ENCODE measurements around the gene ZFC3H1. TPM values are rescaled to one million over a fixed set of nuclear protein-coding genes. Genes with fewer than 3 reads are reported as not detected.

The ZFC3H1 gene
- total and polyA plus RNA-seq, 9 of the 15 experiments (the other 6 are each of a cell fraction or from before 2014, with no cell fraction given): 14.8 to 80.5 (median 22.1) TPM

- TF ChIP-seq ZBTB40 (IDR thresholded peaks at IDR 0.05) (no peak), ZBTB40 (CRISPR knock-in tag; IDR thresholded peaks at IDR 0.05) (no peak), RAD51 (IDR thresholded peaks at IDR 0.05; ENCODE audit: borderline replicate concordance, low read depth) (no peak), RAD21 (CRISPR knock-in tag; conservative IDR thresholded peaks at IDR 0.05 in 1 of 2, IDR thresholded peaks at IDR 0.05 in 1 of 2) (peak; percentile 54 to 58), TAF7 (tag; IDR thresholded peaks at IDR 0.05) (no peak), ZNF408 (CRISPR knock-in tag; IDR thresholded peaks at IDR 0.05; ENCODE audit: low read depth) (no peak), RCOR1 (IDR thresholded peaks at IDR 0.05; ENCODE audit: borderline replicate concordance in 1 of 2, low read depth in 2 of 2, low read length in 2 of 2) (peak in 1 of 2 experiments; percentile 27; a peak in 1 of 4 replicates), HNRNPUL1 (IDR thresholded peaks at IDR 0.05; ENCODE audit: low read length) (no peak), ZFPM2 (CRISPR knock-in tag; IDR thresholded peaks at IDR 0.05) (no peak), ARID2 (IDR thresholded peaks at IDR 0.05) (no peak), POLR2H (tag; IDR thresholded peaks at IDR 0.05; ENCODE audit: low read depth) (no peak)
- TF ChIP-seq, protein P1, sequence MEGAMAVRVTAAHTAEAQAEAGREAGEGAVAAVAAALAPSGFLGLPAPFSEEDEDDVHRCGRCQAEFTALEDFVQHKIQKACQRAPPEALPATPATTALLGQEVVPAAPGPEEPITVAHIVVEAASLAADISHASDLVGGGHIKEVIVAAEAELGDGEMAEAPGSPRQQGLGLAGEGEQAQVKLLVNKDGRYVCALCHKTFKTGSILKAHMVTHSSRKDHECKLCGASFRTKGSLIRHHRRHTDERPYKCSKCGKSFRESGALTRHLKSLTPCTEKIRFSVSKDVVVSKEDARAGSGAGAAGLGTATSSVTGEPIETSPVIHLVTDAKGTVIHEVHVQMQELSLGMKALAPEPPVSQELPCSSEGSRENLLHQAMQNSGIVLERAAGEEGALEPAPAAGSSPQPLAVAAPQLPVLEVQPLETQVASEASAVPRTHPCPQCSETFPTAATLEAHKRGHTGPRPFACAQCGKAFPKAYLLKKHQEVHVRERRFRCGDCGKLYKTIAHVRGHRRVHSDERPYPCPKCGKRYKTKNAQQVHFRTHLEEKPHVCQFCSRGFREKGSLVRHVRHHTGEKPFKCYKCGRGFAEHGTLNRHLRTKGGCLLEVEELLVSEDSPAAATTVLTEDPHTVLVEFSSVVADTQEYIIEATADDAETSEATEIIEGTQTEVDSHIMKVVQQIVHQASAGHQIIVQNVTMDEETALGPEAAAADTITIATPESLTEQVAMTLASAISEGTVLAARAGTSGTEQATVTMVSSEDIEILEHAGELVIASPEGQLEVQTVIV (CRISPR knock-in tag; IDR thresholded peaks at IDR 0.05; ENCODE audit: borderline replicate concordance): no peak
- TF ChIP-seq, protein P2, sequence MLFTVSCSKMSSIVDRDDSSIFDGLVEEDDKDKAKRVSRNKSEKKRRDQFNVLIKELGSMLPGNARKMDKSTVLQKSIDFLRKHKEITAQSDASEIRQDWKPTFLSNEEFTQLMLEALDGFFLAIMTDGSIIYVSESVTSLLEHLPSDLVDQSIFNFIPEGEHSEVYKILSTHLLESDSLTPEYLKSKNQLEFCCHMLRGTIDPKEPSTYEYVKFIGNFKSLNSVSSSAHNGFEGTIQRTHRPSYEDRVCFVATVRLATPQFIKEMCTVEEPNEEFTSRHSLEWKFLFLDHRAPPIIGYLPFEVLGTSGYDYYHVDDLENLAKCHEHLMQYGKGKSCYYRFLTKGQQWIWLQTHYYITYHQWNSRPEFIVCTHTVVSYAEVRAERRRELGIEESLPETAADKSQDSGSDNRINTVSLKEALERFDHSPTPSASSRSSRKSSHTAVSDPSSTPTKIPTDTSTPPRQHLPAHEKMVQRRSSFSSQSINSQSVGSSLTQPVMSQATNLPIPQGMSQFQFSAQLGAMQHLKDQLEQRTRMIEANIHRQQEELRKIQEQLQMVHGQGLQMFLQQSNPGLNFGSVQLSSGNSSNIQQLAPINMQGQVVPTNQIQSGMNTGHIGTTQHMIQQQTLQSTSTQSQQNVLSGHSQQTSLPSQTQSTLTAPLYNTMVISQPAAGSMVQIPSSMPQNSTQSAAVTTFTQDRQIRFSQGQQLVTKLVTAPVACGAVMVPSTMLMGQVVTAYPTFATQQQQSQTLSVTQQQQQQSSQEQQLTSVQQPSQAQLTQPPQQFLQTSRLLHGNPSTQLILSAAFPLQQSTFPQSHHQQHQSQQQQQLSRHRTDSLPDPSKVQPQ (CRISPR knock-in tag; IDR thresholded peaks at IDR 0.05; ENCODE audit: borderline replicate concordance): no peak
These were observed 96.1 kb downstream of the ZFC3H1 start (continued) for GRCh38 chr12:71567537-71567936.

All from K562 (cell line).